ENCODE results near the gene LDHAL6B. TPM values are rescaled to one million over a fixed set of nuclear protein-coding genes. Genes with fewer than 3 reads are reported as not detected.

Gene LDHAL6B
- total RNA-seq, result not detected
- polyA plus RNA-seq, result not detected
- total RNA-seq, result not detected

GRCh38 chr15:59206623-59207183 is at the start of gene LDHAL6B:
Gene LDHAL6B (plus strand): TSS chr15:59206843. CDS start chr15:59206941, 98 bp downstream.
- H3K36me3 ChIP-seq (ENCODE audit: control insufficient read depth in 2 of 3, insufficient read depth in 3 of 3, low read length in 3 of 3), result no peaks in the 10 kb centered on the region
- H3K36me3 Mint-ChIP-seq, result peaks cover 0 to 36% (median 0%) of the 10 kb centered on the region in 5 donors

GRCh38 chr15:59157396-59157795 is 49.2 kb upstream of the LDHAL6B start:
- no peaks in the 10 kb centered on the region for H3K9me3 Mint-ChIP-seq
- intact Hi-C loops (cut with micrococcal nuclease), result no loop called here
- no peaks in the 10 kb centered on the region for H3K27me3 Mint-ChIP-seq
- DNase-seq, result no peak
- peaks cover 0 to 10% (median 0%) of the 10 kb centered on the region in 5 donors for H3K36me3 Mint-ChIP-seq
- Histone ChIP-seq H3K27me3 (ENCODE audit: control insufficient read depth in 2 of 2, insufficient read depth in 2 of 2, low read length in 2 of 2) (no peaks in the 10 kb centered on the region), H3K9me3 (ENCODE audit: control insufficient read depth in 2 of 3, low read length in 3 of 3) (no peaks in the 10 kb centered on the region), H3K36me3 (ENCODE audit: control insufficient read depth in 2 of 3, insufficient read depth in 3 of 3, low read length in 3 of 3) (no peaks in the 10 kb centered on the region), H3K4me1 (ENCODE audit: control insufficient read depth in 2 of 2, insufficient read depth in 2 of 2, low read length in 2 of 2) (no peaks in the 10 kb centered on the region), H3K27ac (ENCODE audit: low read depth, low read length) (no peak overlapping the region), H3K4me3 (ENCODE audit: low read length) (no peak overlapping the region)
- no peak overlapping the region for H3K27ac Mint-ChIP-seq
- no peak for ATAC-seq
- no peak overlapping the region for H3K4me3 Mint-ChIP-seq
- H3K4me1 Mint-ChIP-seq, result no peaks in the 10 kb centered on the region
- CTCF ChIA-PET, result no interaction called here
- POLR2A ChIA-PET, result interaction anchor here (0.7 kb wide), 1 partner anchor 773 kb away, joined by 3 read pairs; no protein-coding TSS in a partner anchor

More at GRCh38 chr15:59206623-59207183, at the start of gene LDHAL6B:
- ChIA-PET CTCF (no interaction called here), POLR2A (no interaction called here)
- Histone ChIP-seq H3K9me3 (ENCODE audit: control insufficient read depth in 2 of 3, low read length in 3 of 3) (no peaks in the 10 kb centered on the region), H3K27me3 (ENCODE audit: control insufficient read depth in 2 of 2, insufficient read depth in 2 of 2, low read length in 2 of 2) (no peaks in the 10 kb centered on the region), H3K4me3 (ENCODE audit: low read length) (no peak within 1 kb of the TSS), H3K27ac (ENCODE audit: low read depth, low read length) (no peak within 1 kb of the TSS), H3K4me1 (ENCODE audit: control insufficient read depth in 2 of 2, insufficient read depth in 2 of 2, low read length in 2 of 2) (no peaks in the 10 kb centered on the region)
- ATAC-seq (no peak), DNase-seq (no peak)
- Mint-ChIP-seq H3K27ac (no peak within 1 kb of the TSS), H3K4me1 (peaks cover 0 to 6% (median 0%) of the 10 kb centered on the region in 7 donors), H3K27me3 (peaks cover 0 to 1% (median 0%) of the 10 kb centered on the region in 5 donors), H3K9me3 (peaks cover 0 to 3% (median 0%) of the 10 kb centered on the region in 11 donors), H3K4me3 (no peak within 1 kb of the TSS)
- intact Hi-C loops (cut with micrococcal nuclease), result no loop called here

GRCh38 chr15:59157840-59158700 is 48.6 kb upstream of the LDHAL6B start:
- Histone ChIP-seq H3K27me3 (ENCODE audit: control insufficient read depth in 2 of 2, insufficient read depth in 2 of 2, low read length in 2 of 2) (no peaks in the 10 kb centered on the region), H3K27ac (ENCODE audit: low read depth, low read length) (no peak overlapping the region), H3K4me1 (ENCODE audit: control insufficient read depth in 2 of 2, insufficient read depth in 2 of 2, low read length in 2 of 2) (no peaks in the 10 kb centered on the region), H3K36me3 (ENCODE audit: control insufficient read depth in 2 of 3, insufficient read depth in 3 of 3, low read length in 3 of 3) (no peaks in the 10 kb centered on the region), H3K9me3 (ENCODE audit: control insufficient read depth in 2 of 3, low read length in 3 of 3) (no peaks in the 10 kb centered on the region), H3K4me3 (ENCODE audit: low read length) (no peak overlapping the region)
- no peak overlapping the region for H3K4me3 Mint-ChIP-seq
- H3K27ac Mint-ChIP-seq, result no peak overlapping the region
- no peaks in the 10 kb centered on the region for H3K27me3 Mint-ChIP-seq
- H3K9me3 Mint-ChIP-seq, result no peaks in the 10 kb centered on the region
- intact Hi-C loops (cut with micrococcal nuclease), result no loop called here
- ChIA-PET CTCF (interaction anchor here (0.6 kb wide), 2 partner anchors 144 to 1177 kb away, joined by 3 read pairs; no protein-coding TSS in a partner anchor), POLR2A (no interaction called here)
- ATAC-seq, result no peak
- DNase-seq, result no peak
- H3K4me1 Mint-ChIP-seq, result no peaks in the 10 kb centered on the region
- H3K36me3 Mint-ChIP-seq, result peaks cover 0 to 12% (median 0%) of the 10 kb centered on the region in 5 donors

GRCh38 chr15:59158701-59159034 is 48.0 kb upstream of the LDHAL6B start:
- Histone ChIP-seq H3K4me1 (ENCODE audit: control insufficient read depth in 2 of 2, insufficient read depth in 2 of 2, low read length in 2 of 2) (no peaks in the 10 kb centered on the region), H3K9me3 (ENCODE audit: control insufficient read depth in 2 of 3, low read length in 3 of 3) (no peaks in the 10 kb centered on the region), H3K36me3 (ENCODE audit: control insufficient read depth in 2 of 3, insufficient read depth in 3 of 3, low read length in 3 of 3) (no peaks in the 10 kb centered on the region), H3K27me3 (ENCODE audit: control insufficient read depth in 2 of 2, insufficient read depth in 2 of 2, low read length in 2 of 2) (no peaks in the 10 kb centered on the region), H3K27ac (ENCODE audit: low read depth, low read length) (no peak overlapping the region), H3K4me3 (ENCODE audit: low read length) (no peak overlapping the region)
- H3K27ac Mint-ChIP-seq, result peak overlapping the region in 1 of 9 donors; percentile 26
- no peaks in the 10 kb centered on the region for H3K9me3 Mint-ChIP-seq
- no peak overlapping the region for H3K4me3 Mint-ChIP-seq
- ChIA-PET POLR2A (no interaction called here), CTCF (interaction anchor here (0.6 kb wide), 2 partner anchors 145 to 1178 kb away, joined by 3 read pairs; no protein-coding TSS in a partner anchor)
- H3K27me3 Mint-ChIP-seq, result no peaks in the 10 kb centered on the region
- intact Hi-C loops (cut with micrococcal nuclease), result no loop called here
- ATAC-seq (no peak), DNase-seq (no peak)
- peaks cover 0 to 13% (median 0%) of the 10 kb centered on the region in 5 donors for H3K36me3 Mint-ChIP-seq
- H3K4me1 Mint-ChIP-seq, result no peaks in the 10 kb centered on the region

GRCh38 chr15:59159210-59159609 is 47.4 kb upstream of the LDHAL6B start:
- POLR2A ChIA-PET, result no interaction called here
- intact Hi-C loops (cut with micrococcal nuclease), result no loop called here
- Mint-ChIP-seq H3K36me3 (peaks cover 0 to 16% (median 0%) of the 10 kb centered on the region in 5 donors), H3K27me3 (no peaks in the 10 kb centered on the region), H3K4me1 (no peaks in the 10 kb centered on the region), H3K27ac (no peak overlapping the region), H3K9me3 (no peaks in the 10 kb centered on the region), H3K4me3 (no peak overlapping the region)
- DNase-seq (no peak), ATAC-seq (no peak)
- Histone ChIP-seq H3K4me3 (ENCODE audit: low read length) (no peak overlapping the region), H3K36me3 (ENCODE audit: control insufficient read depth in 2 of 3, insufficient read depth in 3 of 3, low read length in 3 of 3) (no peaks in the 10 kb centered on the region), H3K9me3 (ENCODE audit: control insufficient read depth in 2 of 3, low read length in 3 of 3) (no peaks in the 10 kb centered on the region), H3K27me3 (ENCODE audit: control insufficient read depth in 2 of 2, insufficient read depth in 2 of 2, low read length in 2 of 2) (no peaks in the 10 kb centered on the region), H3K4me1 (ENCODE audit: control insufficient read depth in 2 of 2, insufficient read depth in 2 of 2, low read length in 2 of 2) (no peaks in the 10 kb centered on the region), H3K27ac (ENCODE audit: low read depth, low read length) (no peak overlapping the region)
- CTCF ChIA-PET, result no interaction called here

- H3K9me3 ChIP-seq (ENCODE audit: control insufficient read depth in 2 of 3, low read length in 3 of 3), result no peaks in the 10 kb centered on the region
- DNase-seq, result peak in 3 of 9 donors; percentile 6 to 21 (median 10)
- peaks cover 0 to 8% (median 0%) of the 10 kb centered on the region in 7 donors for H3K4me1 Mint-ChIP-seq
- ChIA-PET CTCF (no interaction called here), POLR2A (no interaction called here)
- H3K4me1 ChIP-seq (ENCODE audit: control insufficient read depth in 2 of 2, insufficient read depth in 2 of 2, low read length in 2 of 2), result no peaks in the 10 kb centered on the region
- no peak overlapping the region for H3K27ac Mint-ChIP-seq
- no peaks in the 10 kb centered on the region for H3K27me3 ChIP-seq (ENCODE audit: control insufficient read depth in 2 of 2, insufficient read depth in 2 of 2, low read length in 2 of 2)
- no peak overlapping the region for H3K4me3 ChIP-seq (ENCODE audit: low read length)
- intact Hi-C loops (cut with micrococcal nuclease), result loop anchor here in 1 of 2 donors (1.0 to 5.0 kb wide), 2 partner anchors 332 to 366 kb away; no protein-coding TSS in a partner anchor
- no peaks in the 10 kb centered on the region for H3K9me3 Mint-ChIP-seq
- peaks cover 0 to 27% (median 0%) of the 10 kb centered on the region in 5 donors for H3K36me3 Mint-ChIP-seq
- no peaks in the 10 kb centered on the region for H3K36me3 ChIP-seq (ENCODE audit: control insufficient read depth in 2 of 3, insufficient read depth in 3 of 3, low read length in 3 of 3)
- ATAC-seq, result no peak
- H3K27ac ChIP-seq (ENCODE audit: low read depth, low read length), result no peak overlapping the region
- no peak overlapping the region for H3K4me3 Mint-ChIP-seq
- no peaks in the 10 kb centered on the region for H3K27me3 Mint-ChIP-seq
These were observed 45.6 kb upstream of the LDHAL6B start for GRCh38 chr15:59160880-59161593.

Data from naive thymus-derived CD4-positive, alpha-beta T cell (primary cell).